Measurements from ENCODE around the gene SPTBN1.
A peak's percentile ranks its signal among the peaks of the same experiment; 100 is the strongest.

Gene SPTBN1

DNA sequence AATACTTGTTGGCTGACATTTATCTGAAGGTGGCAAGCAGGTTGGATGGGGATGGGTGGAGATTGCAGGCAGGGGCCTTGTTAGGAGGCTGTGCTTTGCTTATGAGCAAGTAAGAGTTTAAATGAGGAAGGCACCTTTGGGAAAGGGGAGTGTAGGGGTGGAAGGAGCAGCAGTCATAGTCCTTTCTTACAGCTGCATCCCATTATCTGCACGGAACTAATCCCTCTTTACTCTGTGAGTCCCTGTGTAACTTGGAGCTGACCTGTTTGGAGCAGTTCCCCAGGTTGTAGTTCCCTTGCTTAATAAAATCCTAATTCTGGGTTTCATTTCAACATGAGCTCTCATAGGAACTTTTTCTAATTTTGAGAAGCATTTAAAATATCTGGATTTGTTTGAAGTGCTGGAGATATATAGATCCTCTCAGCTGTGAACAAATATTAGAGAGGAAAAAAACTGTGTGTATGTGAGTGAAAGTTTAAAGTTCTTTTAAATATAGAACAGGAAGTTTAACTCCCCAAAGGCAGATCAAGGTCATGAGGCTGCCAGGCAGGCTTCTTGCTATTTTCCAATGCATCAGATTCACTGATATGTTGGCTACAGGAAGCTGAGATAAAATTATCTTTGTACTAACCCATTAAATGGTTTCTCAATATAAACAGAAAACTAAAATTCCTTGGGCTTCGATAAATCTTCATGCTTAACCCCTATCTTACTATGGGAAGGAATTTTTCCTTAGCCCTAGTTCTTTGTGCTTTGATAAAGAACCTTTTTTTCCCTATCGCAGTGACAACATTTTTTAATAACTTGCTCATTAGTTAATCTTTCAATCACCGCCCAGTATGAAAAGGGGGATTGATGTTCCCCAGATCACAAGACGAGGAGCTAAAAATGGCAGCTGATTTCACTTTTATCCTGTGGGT is 162.8 kb downstream of the SPTBN1 start:
- no peak for DNase-seq
- H3K36me3 Mint-ChIP-seq: peaks cover 79% of the 10 kb centered on the region
- H3K9me3 Mint-ChIP-seq: no peaks in the 10 kb centered on the region
- CTCF ChIA-PET: interaction anchor here (1.3 kb wide), 1 partner anchor 23 kb away, joined by 3 read pairs; no protein-coding TSS in a partner anchor
- no peaks in the 10 kb centered on the region for H3K27me3 Mint-ChIP-seq
- peak overlapping the region; percentile 58 for H3K27ac Mint-ChIP-seq
- peaks cover 26% of the 10 kb centered on the region for H3K4me1 Mint-ChIP-seq
- H3K4me3 Mint-ChIP-seq: no peak overlapping the region

DNA sequence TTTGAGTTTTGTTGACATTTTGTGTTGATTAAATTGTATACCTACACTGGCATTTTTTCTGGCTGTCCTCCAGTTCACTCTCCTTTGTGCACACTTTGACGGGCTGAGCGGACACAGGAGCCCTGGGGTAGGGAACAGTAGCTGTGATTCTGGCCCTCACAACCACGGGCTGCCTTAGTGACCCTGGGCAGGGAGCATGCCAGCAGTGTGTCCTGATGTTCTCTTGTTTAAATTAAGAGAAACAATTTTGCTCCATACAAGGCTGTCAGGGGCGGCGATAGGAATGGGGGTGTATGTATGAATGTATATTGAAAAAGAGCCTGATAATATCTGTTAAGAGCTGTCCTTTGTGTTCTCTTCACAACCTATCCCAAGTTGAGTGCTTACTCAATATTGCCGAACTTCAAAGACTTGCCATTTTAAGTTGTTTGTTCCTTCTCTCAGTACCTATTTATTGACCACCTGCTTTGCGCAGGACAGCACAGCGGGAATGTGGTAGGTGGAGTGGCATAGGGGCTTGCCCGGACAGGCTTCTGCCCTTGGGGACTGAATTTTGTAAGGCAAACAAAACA is 163.6 kb downstream of the SPTBN1 start:
- Mint-ChIP-seq H3K4me3 (no peak overlapping the region), H3K36me3 (peaks cover 82% of the 10 kb centered on the region), H3K27ac (peak overlapping the region; percentile 72), H3K4me1 (peaks cover 25% of the 10 kb centered on the region), H3K9me3 (no peaks in the 10 kb centered on the region), H3K27me3 (no peaks in the 10 kb centered on the region)
- no peak for DNase-seq
- CTCF ChIA-PET: no interaction called here

DNA sequence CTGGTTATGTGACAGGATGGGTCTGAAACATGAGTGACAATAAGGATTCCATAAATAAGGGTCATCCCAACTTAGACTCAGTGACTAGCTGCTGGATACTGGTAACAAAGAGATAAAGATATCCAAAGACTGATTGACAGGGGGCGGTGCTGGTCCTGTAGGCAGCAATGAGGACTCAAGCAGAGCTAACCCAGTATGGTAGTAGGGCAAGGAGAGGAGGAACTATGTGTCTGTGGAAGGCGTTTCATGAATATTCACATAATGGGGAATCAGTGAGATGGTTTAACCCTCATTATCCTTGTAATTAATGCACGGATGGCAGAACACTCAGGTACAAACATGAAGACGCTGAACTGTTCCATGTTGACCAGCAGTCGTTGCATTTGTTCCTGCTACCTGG is 164.8 kb downstream of the SPTBN1 start:
- CTCF ChIA-PET: interaction anchor here (1.2 kb wide), 2 partner anchors 34 to 37 kb away, joined by 3 read pairs; no protein-coding TSS in a partner anchor
- DNase-seq: no peak
- Mint-ChIP-seq H3K4me3 (no peak overlapping the region), H3K36me3 (peaks cover 82% of the 10 kb centered on the region), H3K4me1 (peaks cover 25% of the 10 kb centered on the region), H3K9me3 (no peaks in the 10 kb centered on the region), H3K27ac (no peak overlapping the region), H3K27me3 (no peaks in the 10 kb centered on the region)

DNA sequence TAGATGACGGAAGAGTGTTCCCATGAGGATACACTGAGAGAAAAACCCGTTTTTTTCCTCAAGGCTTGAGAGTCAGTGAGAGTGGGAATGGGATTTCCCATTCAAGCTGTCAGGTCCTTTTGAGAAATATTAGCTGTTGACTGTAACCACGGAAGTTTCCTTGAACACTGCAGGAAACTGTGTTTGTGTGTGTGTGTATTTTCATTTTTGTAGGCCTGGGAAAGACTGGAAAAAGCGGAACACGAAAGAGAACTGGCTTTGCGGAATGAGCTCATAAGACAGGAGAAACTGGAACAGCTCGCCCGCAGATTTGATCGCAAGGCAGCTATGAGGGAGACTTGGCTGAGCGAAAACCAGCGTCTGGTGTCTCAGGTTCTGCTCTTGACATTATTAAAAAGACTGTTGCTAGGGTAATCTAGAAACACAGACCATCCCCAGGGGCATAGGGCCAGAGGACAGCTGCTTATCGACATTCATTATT is 168.5 kb downstream of the SPTBN1 start:
- Mint-ChIP-seq H3K27ac (no peak overlapping the region), H3K4me1 (peaks cover 7% of the 10 kb centered on the region), H3K4me3 (no peak overlapping the region), H3K36me3 (peaks cover 84% of the 10 kb centered on the region), H3K9me3 (no peaks in the 10 kb centered on the region), H3K27me3 (no peaks in the 10 kb centered on the region)
- CTCF ChIA-PET: interaction anchor here (0.6 to 0.9 kb wide), 2 partner anchors 101 to 214 kb away, joined by 3 read pairs; no protein-coding TSS in a partner anchor
- DNase-seq: no peak

DNA sequence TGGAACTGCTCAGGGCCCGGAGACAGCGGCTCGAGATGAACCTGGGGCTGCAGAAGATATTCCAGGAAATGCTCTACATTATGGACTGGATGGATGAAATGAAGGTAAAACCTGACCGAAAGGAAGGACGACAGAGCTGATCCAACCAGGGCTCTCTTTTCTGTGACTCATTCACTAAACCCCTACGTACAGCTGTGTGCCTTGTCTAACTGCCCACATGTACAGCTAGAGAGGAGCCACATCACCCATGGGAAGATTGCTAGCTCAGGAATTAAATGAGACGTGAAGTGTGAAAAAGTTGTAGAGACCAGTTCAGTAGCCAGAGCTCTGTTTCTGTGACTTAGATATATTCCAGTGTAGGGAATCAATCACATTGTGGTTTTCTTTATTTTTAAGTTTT is 170.0 kb downstream of the SPTBN1 start:
- Mint-ChIP-seq H3K27ac (no peak overlapping the region), H3K36me3 (peaks cover 82% of the 10 kb centered on the region)
- CTCF ChIA-PET: no interaction called here

DNA sequence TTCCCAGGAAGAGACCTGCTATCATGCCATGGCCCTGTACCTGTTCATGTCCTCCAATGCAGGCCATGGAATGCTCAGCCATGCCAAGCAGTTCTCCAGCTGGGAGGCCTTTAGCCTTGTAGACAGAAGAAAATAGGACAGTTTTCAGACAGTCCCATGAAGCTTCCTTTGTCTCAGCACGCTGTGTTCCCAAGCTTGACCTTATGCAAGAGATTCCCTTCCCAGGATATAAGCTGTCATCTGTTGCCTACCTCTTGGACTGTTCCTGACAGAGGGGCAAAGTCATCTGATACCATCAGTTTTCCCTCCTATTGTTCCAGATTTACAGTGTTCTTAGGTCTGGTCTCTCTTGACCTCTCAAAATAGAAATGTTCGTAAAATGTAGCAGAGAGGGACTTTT is 170.8 kb downstream of the SPTBN1 start:
- no peaks in the 10 kb centered on the region for H3K9me3 Mint-ChIP-seq
- H3K27me3 Mint-ChIP-seq: no peaks in the 10 kb centered on the region
- CTCF ChIA-PET: no interaction called here
- H3K36me3 Mint-ChIP-seq: peaks cover 81% of the 10 kb centered on the region
- H3K4me1 Mint-ChIP-seq: no peaks in the 10 kb centered on the region
- H3K27ac Mint-ChIP-seq: no peak overlapping the region
- no peak for DNase-seq
- no peak overlapping the region for H3K4me3 Mint-ChIP-seq

More for the DNA sequence above, 170.0 kb downstream of the SPTBN1 start:
- no peaks in the 10 kb centered on the region for H3K4me1 Mint-ChIP-seq
- H3K27me3 Mint-ChIP-seq: no peaks in the 10 kb centered on the region
- no peak for DNase-seq
- H3K4me3 Mint-ChIP-seq: no peak overlapping the region
- no peaks in the 10 kb centered on the region for H3K9me3 Mint-ChIP-seq

DNA sequence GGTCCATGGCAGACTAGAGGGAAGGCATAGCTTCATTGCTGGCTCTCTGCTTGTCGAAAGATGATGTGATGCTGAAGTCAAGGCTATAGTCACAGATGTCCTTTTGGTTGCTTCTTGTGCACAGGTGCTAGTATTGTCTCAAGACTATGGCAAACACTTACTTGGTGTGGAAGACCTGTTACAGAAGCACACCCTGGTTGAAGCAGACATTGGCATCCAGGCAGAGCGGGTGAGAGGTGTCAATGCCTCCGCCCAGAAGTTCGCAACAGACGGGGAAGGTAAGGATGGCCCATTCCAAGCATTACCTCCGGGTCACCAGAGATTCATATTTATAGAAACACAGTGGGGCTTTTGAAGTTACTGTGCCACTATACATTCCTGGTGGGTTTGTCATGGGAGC is 171.8 kb downstream of the SPTBN1 start:
- DNase-seq: no peak
- Mint-ChIP-seq H3K27me3 (no peaks in the 10 kb centered on the region), H3K4me3 (no peak overlapping the region), H3K36me3 (peaks cover 84% of the 10 kb centered on the region), H3K4me1 (peaks cover 7% of the 10 kb centered on the region), H3K9me3 (no peaks in the 10 kb centered on the region), H3K27ac (no peak overlapping the region)
- CTCF ChIA-PET: no interaction called here

DNA sequence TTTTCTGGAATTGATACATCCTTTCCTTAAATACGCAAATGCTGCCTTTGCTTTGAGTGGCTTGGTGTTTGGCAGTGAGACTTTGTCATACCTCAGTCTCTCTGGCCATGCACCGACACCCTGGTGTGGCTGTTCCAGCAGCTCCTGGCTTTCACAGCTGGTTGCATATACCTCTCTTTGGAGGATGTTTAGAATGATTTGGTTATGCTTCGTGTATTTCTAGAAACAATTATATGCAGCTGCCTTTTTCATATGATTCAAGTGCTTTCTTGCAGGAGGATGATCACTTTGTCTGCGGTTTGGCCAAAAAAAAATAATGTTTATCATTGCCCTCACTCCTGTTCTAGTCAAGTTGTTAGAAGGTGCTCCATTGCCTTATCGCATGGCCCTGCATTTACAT is 172.3 kb downstream of the SPTBN1 start:
- CTCF ChIA-PET: interaction anchor here (0.9 kb wide), 1 partner anchor 105 kb away, joined by 3 read pairs; no protein-coding TSS in a partner anchor
- Mint-ChIP-seq H3K4me3 (no peak overlapping the region), H3K27ac (no peak overlapping the region), H3K36me3 (peaks cover 86% of the 10 kb centered on the region), H3K4me1 (peaks cover 12% of the 10 kb centered on the region), H3K9me3 (no peaks in the 10 kb centered on the region), H3K27me3 (no peaks in the 10 kb centered on the region)
- DNase-seq: no peak

DNA sequence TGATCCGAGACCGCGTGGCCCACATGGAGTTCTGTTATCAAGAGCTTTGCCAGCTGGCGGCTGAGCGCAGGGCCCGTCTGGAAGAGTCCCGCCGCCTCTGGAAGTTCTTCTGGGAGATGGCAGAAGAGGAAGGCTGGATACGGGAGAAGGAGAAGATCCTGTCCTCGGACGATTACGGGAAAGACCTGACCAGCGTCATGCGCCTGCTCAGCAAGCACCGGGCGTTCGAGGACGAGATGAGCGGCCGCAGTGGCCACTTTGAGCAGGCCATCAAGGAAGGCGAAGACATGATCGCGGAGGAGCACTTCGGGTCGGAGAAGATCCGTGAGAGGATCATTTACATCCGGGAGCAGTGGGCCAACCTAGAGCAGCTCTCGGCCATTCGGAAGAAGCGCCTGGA is 172.8 kb downstream of the SPTBN1 start:
- Mint-ChIP-seq H3K36me3 (peaks cover 83% of the 10 kb centered on the region), H3K4me3 (no peak overlapping the region), H3K4me1 (peaks cover 17% of the 10 kb centered on the region), H3K9me3 (no peaks in the 10 kb centered on the region), H3K27ac (no peak overlapping the region), H3K27me3 (no peaks in the 10 kb centered on the region)
- no peak for DNase-seq
- CTCF ChIA-PET: interaction anchor here (0.9 kb wide), 1 partner anchor 106 kb away, joined by 3 read pairs; no protein-coding TSS in a partner anchor

DNA sequence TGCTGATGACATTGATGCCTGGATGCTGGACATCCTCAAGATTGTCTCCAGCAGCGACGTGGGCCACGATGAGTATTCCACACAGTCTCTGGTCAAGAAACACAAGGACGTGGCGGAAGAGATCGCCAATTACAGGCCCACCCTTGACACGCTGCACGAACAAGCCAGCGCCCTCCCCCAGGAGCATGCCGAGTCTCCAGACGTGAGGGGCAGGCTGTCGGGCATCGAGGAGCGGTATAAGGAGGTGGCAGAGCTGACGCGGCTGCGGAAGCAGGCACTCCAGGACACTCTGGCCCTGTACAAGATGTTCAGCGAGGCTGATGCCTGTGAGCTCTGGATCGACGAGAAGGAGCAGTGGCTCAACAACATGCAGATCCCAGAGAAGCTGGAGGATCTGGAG is 173.3 kb downstream of the SPTBN1 start:
- DNase-seq: no peak
- H3K4me3 Mint-ChIP-seq: no peak overlapping the region
- H3K27me3 Mint-ChIP-seq: no peaks in the 10 kb centered on the region
- H3K4me1 Mint-ChIP-seq: peaks cover 21% of the 10 kb centered on the region
- H3K9me3 Mint-ChIP-seq: no peaks in the 10 kb centered on the region
- no peak overlapping the region for H3K27ac Mint-ChIP-seq
- CTCF ChIA-PET: interaction anchor here (0.9 kb wide), 1 partner anchor 106 kb away, joined by 3 read pairs; no protein-coding TSS in a partner anchor
- H3K36me3 Mint-ChIP-seq: peaks cover 84% of the 10 kb centered on the region

DNA sequence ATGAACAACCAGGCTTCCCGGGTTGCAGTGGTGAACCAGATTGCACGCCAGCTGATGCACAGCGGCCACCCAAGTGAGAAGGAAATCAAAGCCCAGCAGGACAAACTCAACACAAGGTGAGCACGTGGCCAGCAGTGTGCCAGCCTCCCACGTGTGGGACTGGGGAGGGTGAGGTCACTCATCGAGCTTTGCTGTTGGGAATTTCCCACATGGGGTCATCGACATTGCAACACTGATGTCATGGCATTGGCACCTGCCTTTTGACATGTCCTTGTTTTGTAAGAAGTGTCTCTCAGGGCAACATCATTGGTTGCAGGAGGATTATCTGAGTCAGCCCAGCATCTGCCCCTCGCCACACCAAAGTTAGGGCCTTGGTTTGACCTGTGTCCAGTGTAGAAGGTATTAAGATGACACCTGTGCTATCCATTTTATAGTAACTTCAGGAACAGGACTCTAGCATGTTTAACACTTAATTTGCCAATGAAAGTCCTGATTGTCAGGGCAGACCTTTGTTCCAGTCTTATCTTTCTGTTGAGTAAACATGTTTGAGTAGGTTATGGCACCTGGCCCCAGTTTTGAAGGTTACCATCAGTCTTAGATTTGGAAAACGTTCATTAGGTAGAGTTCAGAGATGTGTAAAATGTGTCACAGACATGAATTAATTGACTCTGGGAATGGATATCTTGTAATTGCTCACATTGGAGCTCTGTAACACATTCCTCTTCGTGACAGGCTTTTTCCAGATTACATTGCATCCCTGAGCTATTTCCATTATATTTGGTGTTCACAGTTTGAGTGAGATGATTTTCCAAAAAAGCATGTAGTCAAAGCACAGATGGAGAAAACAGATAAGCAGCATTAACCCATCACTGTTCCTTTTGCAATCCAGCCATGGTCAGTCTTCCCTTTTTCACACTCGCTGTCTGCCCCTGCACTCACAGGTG is 174.1 kb downstream of the SPTBN1 start:
- H3K9me3 Mint-ChIP-seq: no peaks in the 10 kb centered on the region
- H3K4me3 Mint-ChIP-seq: no peak overlapping the region
- H3K36me3 Mint-ChIP-seq: peaks cover 85% of the 10 kb centered on the region
- no peaks in the 10 kb centered on the region for H3K27me3 Mint-ChIP-seq
- DNase-seq: no peak
- H3K4me1 Mint-ChIP-seq: peaks cover 29% of the 10 kb centered on the region
- CTCF ChIA-PET: interaction anchor here (1.0 kb wide), 1 partner anchor 74 kb away, joined by 3 read pairs; no protein-coding TSS in a partner anchor
- H3K27ac Mint-ChIP-seq: no peak overlapping the region

DNA sequence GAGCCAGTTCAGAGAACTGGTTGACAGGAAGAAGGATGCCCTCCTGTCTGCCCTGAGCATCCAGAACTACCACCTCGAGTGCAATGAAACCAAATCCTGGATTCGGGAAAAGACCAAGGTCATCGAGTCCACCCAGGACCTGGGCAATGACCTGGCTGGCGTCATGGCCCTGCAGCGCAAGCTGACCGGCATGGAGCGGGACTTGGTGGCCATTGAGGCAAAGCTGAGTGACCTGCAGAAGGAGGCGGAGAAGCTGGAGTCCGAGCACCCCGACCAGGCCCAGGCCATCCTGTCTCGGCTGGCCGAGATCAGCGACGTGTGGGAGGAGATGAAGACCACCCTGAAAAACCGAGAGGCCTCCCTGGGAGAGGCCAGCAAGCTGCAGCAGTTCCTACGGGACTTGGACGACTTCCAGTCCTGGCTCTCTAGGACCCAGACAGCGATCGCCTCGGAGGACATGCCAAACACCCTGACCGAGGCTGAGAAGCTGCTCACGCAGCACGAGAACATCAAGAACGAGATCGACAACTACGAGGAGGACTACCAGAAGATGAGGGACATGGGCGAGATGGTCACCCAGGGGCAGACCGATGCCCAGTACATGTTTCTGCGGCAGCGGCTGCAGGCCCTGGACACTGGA is 174.9 kb downstream of the SPTBN1 start:
- CTCF ChIA-PET: interaction anchor here (1.0 kb wide), 1 partner anchor 73 kb away, joined by 3 read pairs; no protein-coding TSS in a partner anchor
- peaks cover 33% of the 10 kb centered on the region for H3K4me1 Mint-ChIP-seq

DNA sequence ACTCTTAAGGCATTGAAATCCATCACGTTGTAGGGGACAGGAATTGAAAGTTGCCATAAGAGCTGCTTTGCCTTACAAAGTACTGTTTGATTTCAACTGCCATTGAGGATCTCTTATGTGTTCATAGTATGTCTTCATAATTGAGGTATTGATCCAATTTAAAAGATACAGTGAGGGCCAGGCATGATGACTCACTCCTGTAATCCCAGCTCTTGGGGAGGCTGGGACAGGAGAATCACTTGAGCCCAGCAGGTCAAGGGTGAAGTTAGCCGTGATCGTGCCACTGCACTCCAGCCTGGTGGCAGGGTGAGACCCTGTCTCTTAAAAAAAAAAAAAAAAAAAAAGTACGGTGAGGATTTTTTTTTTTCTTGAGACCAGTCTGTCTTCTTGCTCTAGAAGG is 175.6 kb downstream of the SPTBN1 start:
- CTCF ChIA-PET: interaction anchor here (1.0 kb wide), 1 partner anchor 72 kb away, joined by 3 read pairs; no protein-coding TSS in a partner anchor
- Mint-ChIP-seq H3K36me3 (peaks cover 82% of the 10 kb centered on the region), H3K27me3 (no peaks in the 10 kb centered on the region), H3K4me1 (peaks cover 33% of the 10 kb centered on the region), H3K4me3 (no peak overlapping the region), H3K27ac (no peak overlapping the region), H3K9me3 (no peaks in the 10 kb centered on the region)
- no peak for DNase-seq

More for the DNA sequence above, 174.9 kb downstream of the SPTBN1 start:
- peaks cover 84% of the 10 kb centered on the region for H3K36me3 Mint-ChIP-seq
- no peak overlapping the region for H3K4me3 Mint-ChIP-seq
- no peaks in the 10 kb centered on the region for H3K27me3 Mint-ChIP-seq
- H3K9me3 Mint-ChIP-seq: no peaks in the 10 kb centered on the region
- DNase-seq: no peak
- H3K27ac Mint-ChIP-seq: no peak overlapping the region
